IPS-NIHi7 (cell line): ENCODE measurements around the gene HECA.
"Not testable (repeated sequence)": the region's sequence is repeated elsewhere in the genome, so short reads cannot be mapped to it uniquely, and the experiment has no call there.

Source experiments
- DNase-seq: peaks from one replicate; pipeline ENCODE4 v3.0.0; 2012; ENCODE audit warnings: mixed read lengths; ENCODE audit errors: extremely low spot score

Gene HECA

DNA sequence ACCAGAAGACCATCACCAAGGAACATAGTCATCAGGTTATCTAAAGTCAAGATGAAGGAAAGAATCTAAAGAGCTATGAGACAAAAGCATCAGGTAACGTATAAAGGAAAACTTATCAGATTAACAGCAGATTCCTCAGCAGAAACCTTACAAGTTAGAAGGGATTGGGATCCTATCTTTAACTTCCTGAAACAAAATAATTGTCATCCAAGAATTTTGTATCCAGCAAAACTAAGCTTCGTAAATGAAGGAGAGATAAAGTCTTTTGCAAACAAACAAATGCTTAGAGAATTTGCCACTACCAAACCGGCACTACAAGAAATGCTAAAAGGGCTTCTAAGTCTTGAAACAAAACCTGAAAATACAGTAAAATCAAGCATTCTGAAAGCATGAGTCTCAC, 71.0 kb downstream of the HECA start:
- DNase-seq: no peak

DNA sequence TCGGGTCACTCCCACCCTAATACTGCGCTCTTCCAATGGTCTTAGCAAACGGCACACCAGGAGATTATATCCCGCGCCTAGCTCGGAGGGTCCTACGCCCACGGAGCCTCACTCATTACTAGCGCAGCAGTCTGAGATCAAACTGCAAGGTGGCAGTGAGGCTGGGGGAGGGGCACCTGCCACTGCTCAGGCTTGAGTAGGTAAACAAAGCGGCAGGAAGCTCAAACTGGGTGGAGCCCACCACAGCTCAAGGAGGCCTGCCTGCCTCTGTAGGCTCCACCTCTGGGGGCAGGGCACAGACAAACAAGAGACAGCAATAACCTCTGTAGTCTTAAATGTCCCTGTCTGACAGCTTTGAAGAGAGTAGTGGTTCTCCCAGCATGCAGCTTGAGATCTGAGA, 75.9 kb downstream of the HECA start:
- not testable (repeated sequence) for DNase-seq

DNA sequence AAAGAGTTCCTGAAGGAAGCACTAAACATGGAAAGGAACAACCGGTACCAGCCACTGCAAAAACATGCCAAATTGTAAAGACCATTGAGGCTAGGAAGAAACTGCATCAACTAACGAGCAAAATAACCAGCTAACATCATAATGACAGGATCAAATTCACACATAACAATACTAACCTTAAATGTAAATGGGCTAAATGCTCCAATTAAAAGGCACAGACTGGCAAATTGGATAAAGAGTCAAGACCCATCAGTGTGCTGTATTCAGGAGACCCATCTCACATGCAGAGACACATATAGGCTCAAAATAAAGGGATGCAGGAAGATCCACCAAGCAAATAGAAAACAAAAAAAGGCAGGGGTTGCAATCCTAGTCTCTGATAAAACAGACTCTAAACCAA, 77.6 kb downstream of the HECA start:
- DNase-seq: not testable (repeated sequence)

DNA sequence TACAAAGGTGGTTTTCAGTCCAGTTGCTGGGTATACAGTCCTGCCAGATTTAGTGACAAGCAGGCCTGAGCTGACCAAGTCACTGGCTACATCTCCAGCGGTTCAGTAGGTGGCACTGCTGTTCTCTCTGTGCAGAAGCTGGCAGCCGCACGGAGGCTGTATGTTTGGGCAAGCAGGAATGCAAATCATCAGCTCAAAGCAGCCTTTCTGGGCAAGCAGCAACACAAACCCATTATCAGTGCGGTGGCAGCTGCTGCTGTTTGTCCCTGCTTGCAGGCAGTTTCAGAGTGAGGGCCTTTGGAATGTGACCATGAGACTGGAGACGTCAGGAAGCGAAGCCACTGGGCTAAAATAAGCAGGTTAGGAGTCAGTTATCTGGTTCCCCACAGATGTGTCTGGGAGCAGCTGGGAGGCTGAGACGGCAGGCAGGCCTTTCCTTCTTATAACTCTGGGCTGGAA, 84.4 kb downstream of the HECA start:
- peak; percentile 90 for DNase-seq

DNA sequence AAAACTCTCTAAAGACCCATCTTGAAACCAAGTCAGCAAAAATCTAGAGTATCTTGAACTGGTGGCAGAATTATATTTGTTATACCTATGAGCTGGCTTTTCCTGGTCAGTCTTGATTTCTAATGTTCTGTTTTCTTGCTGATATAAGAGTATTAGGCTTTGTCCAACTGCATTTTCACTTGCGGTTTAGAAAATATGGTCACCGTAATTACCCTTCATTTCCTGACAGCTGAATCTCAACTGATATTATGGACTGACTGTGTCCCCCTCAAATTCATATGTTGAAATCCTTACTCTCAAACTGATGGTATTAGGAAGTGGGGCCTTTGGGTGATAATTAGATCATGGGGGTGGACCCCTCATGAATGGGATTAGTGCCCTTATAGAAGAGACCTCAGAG, 84.9 kb downstream of the HECA start:
- DNase-seq: no peak

DNA sequence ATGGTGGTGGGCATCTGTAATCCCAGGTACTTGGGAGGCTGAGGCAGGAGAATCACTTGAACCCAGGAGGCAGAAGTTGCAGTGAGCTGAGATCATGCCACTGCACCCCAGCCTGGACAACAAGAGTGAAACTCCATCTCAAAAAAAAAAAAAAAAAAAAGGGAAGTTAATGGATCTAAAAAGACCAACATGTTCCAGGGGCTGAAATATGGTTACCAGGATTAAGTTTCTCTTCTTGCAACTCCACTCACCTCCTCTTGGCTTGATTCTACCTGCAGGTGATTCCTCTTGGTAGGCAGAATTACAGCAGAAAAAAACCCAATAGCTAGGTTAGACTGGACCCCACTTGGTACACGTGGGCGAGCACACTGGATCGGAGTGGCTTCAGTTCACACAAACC, 93.5 kb downstream of the HECA start:
- DNase-seq: not testable (repeated sequence)
